ENCODE results near the gene SIMC1. TPM values are rescaled to one million over a fixed set of nuclear protein-coding genes. Genes with fewer than 3 reads are reported as not detected.
A peak's percentile ranks its signal among the peaks of the same experiment; 100 is the strongest.

SIMC1 gene
- total RNA-seq, 2 experiments from 2014 or later, result 33.6 to 57.5 TPM

GRCh38 chr5:176361437-176362232 is 123.4 kb downstream of the SIMC1 start, which contains the start of gene KIAA1191:
Gene KIAA1191, minus strand, starts transcription at chr5:176361764. Its CDS starts 2,256 bp downstream, at chr5:176359508.
- H3K79me2 ChIP-seq (ENCODE audit: insufficient read depth, low read depth, low read length), result peaks cover 23% of the 10 kb centered on the region
- TF ChIP-seq EZH2phosphoT487 (IDR thresholded peaks at IDR 0.05; ENCODE audit: borderline replicate concordance, low read depth, low read length) (no peak), CTCF (conservative IDR thresholded peaks at IDR 0.05; ENCODE audit: low read length) (peak; percentile 60)
- H4K20me1 ChIP-seq (ENCODE audit: insufficient read depth, low read length), result no peaks in the 10 kb centered on the region
- intact Hi-C loops (cut with micrococcal nuclease; ENCODE audit: unreplicated experiment), result no loop called here
- H3K9me3 ChIP-seq (ENCODE audit: low read length), result no peaks in the 10 kb centered on the region
- peak within 1 kb of the TSS; percentile 93 for H2AFZ ChIP-seq (ENCODE audit: low read length)
- peaks cover 29% of the 10 kb centered on the region for H3K36me3 ChIP-seq (ENCODE audit: insufficient read depth, low read length)
- H3K27ac ChIP-seq (ENCODE audit: low read depth, low read length, poor library complexity, severe bottlenecking), result peak within 1 kb of the TSS; percentile 35
- H3K4me2 ChIP-seq (ENCODE audit: low read length), result peak within 1 kb of the TSS; percentile 93
- POLR2A ChIA-PET, result interaction anchor here (0.5 to 2.5 kb wide), 13 partner anchors 8 to 1792 kb away, joined by 3 to 9 read pairs (median 4); partner anchors contain the start of genes HIGD2A, NHP2, NOP16 and RNF44
- CTCF ChIA-PET (ENCODE audit: unreplicated experiment), result interaction anchor here (0.6 kb wide), 2 partner anchors 18 to 21 kb away, joined by 3 to 9 read pairs; no protein-coding TSS in a partner anchor
- no TSS peak for BruUV-seq (replicated peaks)
- H3K4me1 ChIP-seq (ENCODE audit: insufficient read depth, low read length, poor library complexity, severe bottlenecking), result peaks cover 21% of the 10 kb centered on the region
- peak; percentile 92 for DNase-seq (ENCODE audit: low spot score)
- H3K9me2 ChIP-seq (ENCODE audit: insufficient read depth, low read length), result no peaks in the 10 kb centered on the region
- peak within 1 kb of the TSS; percentile 91 for H3K4me3 ChIP-seq (ENCODE audit: low read depth, low read length, poor library complexity, severe bottlenecking)

GRCh38 chr5:176362233-176362490 is 123.9 kb downstream of the SIMC1 start:
- Histone ChIP-seq H4K20me1 (ENCODE audit: insufficient read depth, low read length) (no peaks in the 10 kb centered on the region), H3K4me3 (ENCODE audit: low read depth, low read length, poor library complexity, severe bottlenecking) (peak overlapping the region; percentile 91), H3K9me3 (ENCODE audit: low read length) (no peaks in the 10 kb centered on the region)

More at GRCh38 chr5:176362233-176362490, 123.9 kb downstream of the SIMC1 start:
- peaks cover 24% of the 10 kb centered on the region for H3K36me3 ChIP-seq (ENCODE audit: insufficient read depth, low read length)
- peak overlapping the region; percentile 93 for H3K4me2 ChIP-seq (ENCODE audit: low read length)
- H3K9me2 ChIP-seq (ENCODE audit: insufficient read depth, low read length), result no peaks in the 10 kb centered on the region
- BruUV-seq (replicated peaks), result no TSS peak
- TF ChIP-seq EZH2phosphoT487 (IDR thresholded peaks at IDR 0.05; ENCODE audit: borderline replicate concordance, low read depth, low read length) (no peak), CTCF (conservative IDR thresholded peaks at IDR 0.05; ENCODE audit: low read length) (no peak)
- DNase-seq (ENCODE audit: low spot score), result peak; percentile 53
- H2AFZ ChIP-seq (ENCODE audit: low read length), result peak overlapping the region; percentile 93
- ChIA-PET CTCF (ENCODE audit: unreplicated experiment) (interaction anchor here (0.6 kb wide), 2 partner anchors 19 to 21 kb away, joined by 3 to 9 read pairs; no protein-coding TSS in a partner anchor), POLR2A (interaction anchor here (0.5 to 2.5 kb wide), 12 partner anchors 8 to 1791 kb away, joined by 3 to 9 read pairs (median 4); partner anchors contain the start of genes HIGD2A, NHP2, NOP16 and RNF44)
- H3K4me1 ChIP-seq (ENCODE audit: insufficient read depth, low read length, poor library complexity, severe bottlenecking), result peaks cover 21% of the 10 kb centered on the region
- no peak overlapping the region for H3K27ac ChIP-seq (ENCODE audit: low read depth, low read length, poor library complexity, severe bottlenecking)
- intact Hi-C loops (cut with micrococcal nuclease; ENCODE audit: unreplicated experiment), result no loop called here
- H3K79me2 ChIP-seq (ENCODE audit: insufficient read depth, low read depth, low read length), result peaks cover 23% of the 10 kb centered on the region
